GM21786 (cell line): ENCODE results near the gene FAM111A.

Source experiments
- ATAC-seq: cut with Tn5 transposase; IDR thresholded peaks from one replicate; pipeline ENCODE4 v1.9.1; 2021; ENCODE audit not compliant: unreplicated experiment

The FAM111A gene

DNA sequence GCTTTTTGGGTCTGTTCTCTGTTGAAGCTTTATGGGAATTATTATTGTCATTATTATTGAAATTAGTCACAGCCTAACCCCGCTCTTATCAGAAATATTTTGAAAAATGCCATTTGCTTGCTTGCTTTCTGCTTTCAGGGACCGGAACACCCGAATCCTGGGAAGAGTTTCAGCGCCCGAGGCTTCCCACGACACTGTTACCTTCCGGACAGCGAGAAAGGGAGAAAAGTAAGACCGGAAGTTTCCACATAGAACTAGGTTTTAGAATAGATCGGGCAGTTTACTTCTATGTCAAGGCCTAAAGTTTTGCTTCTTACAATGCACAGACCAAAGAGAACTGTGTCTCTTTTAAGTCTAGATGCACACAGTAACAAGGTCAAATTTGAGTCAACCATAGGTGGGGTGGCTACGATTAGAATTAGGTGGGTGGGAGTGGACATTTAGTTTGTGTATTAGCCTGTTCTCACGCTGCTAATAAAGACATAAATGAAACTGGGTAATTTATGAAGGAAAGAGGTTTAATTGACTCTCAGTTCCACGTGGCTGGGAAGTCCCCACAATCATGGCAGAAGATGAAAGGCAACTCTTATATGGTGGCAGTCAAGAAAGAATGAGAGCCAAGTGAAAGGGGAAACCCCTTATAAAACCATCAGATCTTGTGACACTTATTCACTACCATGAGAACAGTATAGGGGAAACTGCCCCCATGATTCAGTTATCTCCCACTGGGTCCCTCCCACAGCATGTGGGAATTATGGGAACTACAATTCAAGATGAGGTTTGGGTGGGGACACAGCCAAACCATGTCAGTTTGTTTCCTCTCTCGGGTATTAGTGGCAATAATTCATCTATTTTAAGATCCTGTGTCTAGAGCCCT is 57.1 kb downstream of the FAM111A start:
- peak; percentile 65 for ATAC-seq

DNA sequence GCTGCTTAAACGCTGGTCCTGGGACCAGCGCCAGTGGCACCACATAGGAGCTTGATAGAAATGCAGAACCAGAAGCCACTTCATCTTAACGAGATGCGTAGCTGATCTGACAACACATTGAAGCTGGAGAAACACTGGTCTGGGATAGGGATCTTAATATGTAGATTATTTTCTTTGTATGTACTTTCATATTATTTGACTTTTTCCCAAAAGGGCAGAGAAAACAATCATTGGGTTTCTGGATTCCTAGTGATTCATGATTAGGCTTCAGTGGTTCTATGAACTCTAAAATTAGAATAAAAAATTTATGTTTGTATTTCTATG is 57.7 kb downstream of the FAM111A start:
- ATAC-seq, result no peak

DNA sequence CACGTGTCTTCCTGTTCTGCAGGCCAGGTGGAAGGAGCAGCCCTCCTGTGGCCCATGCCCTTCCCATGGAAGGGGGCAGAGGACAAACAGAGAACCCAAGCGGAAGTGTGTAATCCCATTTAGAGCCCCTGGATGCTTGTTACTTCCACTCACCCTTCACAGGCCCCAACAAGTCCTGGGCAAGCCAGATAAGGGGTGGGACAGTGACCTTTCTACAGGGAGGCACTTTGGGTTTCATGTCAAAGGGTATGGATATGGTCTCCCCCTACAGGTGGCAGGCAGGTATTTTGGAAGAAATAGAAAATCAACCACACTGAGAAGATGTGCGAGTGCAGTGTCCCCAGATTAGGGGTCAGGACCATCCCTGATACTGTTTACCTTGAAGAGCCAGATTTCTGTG is 58.7 kb downstream of the FAM111A start:
- no peak for ATAC-seq
